ENCODE data around the gene CD79A. TPM values are rescaled to one million over a fixed set of nuclear protein-coding genes. Genes with fewer than 3 reads are reported as not detected.
A peak's percentile ranks its signal among the peaks of the same experiment; 100 is the strongest.

CD79A gene
- total and polyA plus RNA-seq, 12 donors, result 0.17 to 1.4 (median 0.29) TPM; not detected in 8

GRCh38 chr19:41928754-41929535, 51.9 kb downstream of the CD79A start:
- DNase-seq (no peak), ATAC-seq (peak in 1 of 8 donors; percentile 13)
- Histone ChIP-seq H3K4me1 (peaks cover 2 to 18% (median 16%) of the 10 kb centered on the region in 9 donors), H3K27ac (no peak overlapping the region), H3K36me3 (no peaks in the 10 kb centered on the region), H3K27me3 (peaks cover 41 to 100% (median 99%) of the 10 kb centered on the region in 7 donors), H3K4me3 (peak overlapping the region in 9 of 10 donors; percentile 30 to 55 (median 47)), H3K9me3 (no peaks in the 10 kb centered on the region)
- intact Hi-C loops (cut with DNase I), result loop anchor here in 1 of 10 donors (5.0 kb wide), 1 partner anchor 42 kb away; no protein-coding TSS in a partner anchor
- 3% methylated on average over 29 of the region's 29 CpGs for WGBS, 2 donors
- TF ChIP-seq CTCF (IDR thresholded peaks at IDR 0.05), result no peak

- 14 to 15% methylated on average over 14 of the region's 14 CpGs for WGBS, 2 donors
- DNase-seq (no peak), ATAC-seq (no peak)
- Histone ChIP-seq H3K9me3 (no peaks in the 10 kb centered on the region), H3K4me1 (peaks cover 2 to 18% (median 16%) of the 10 kb centered on the region in 9 donors), H3K4me3 (no peak overlapping the region), H3K27me3 (peaks cover 41 to 100% (median 96%) of the 10 kb centered on the region in 7 donors), H3K27ac (no peak overlapping the region), H3K36me3 (no peaks in the 10 kb centered on the region)
- intact Hi-C loops (cut with DNase I), result loop anchor here in 6 of 10 donors (5.0 to 10.0 kb wide), 5 partner anchors 42 to 915 kb away; partner anchors contain the start of genes CD79A (in 2 of the 6) and ARHGEF1 (in 1 of the 6)
- no peak for TF ChIP-seq CTCF (IDR thresholded peaks at IDR 0.05)
Measured at GRCh38 chr19:41929536-41930071, 52.5 kb downstream of the CD79A start.

GRCh38 chr19:41930322-41930722, 53.2 kb downstream of the CD79A start:
- intact Hi-C loops (cut with DNase I), result loop anchor here in 5 of 10 donors (5.0 to 10.0 kb wide), 4 partner anchors 46 to 916 kb away; partner anchors contain the start of genes CD79A (in 2 of the 5) and ARHGEF1 (in 1 of the 5)
- peaks cover 2 to 23% (median 16%) of the 10 kb centered on the region in 9 donors for H3K4me1 ChIP-seq
- no peak overlapping the region for H3K27ac ChIP-seq
- H3K4me3 ChIP-seq, result no peak overlapping the region
- DNase-seq (no peak), ATAC-seq (no peak)
- peaks cover 37 to 100% (median 96%) of the 10 kb centered on the region in 7 donors for H3K27me3 ChIP-seq
- no peaks in the 10 kb centered on the region for H3K36me3 ChIP-seq
- H3K9me3 ChIP-seq, result no peaks in the 10 kb centered on the region
- WGBS, 2 donors, result 13 to 15% methylated on average over 7 of the region's 7 CpGs
- TF ChIP-seq CTCF (IDR thresholded peaks at IDR 0.05), result no peak

Small RNA genes lying within 50 kb of the gene (microRNA-seq; reads per million reads assigned to microRNA genes)
- 0 reads per million in 2 donors for gene MIR6797

Other genes starting within 250 kb of the CD79A start
- gene CEACAM7, start 189.0 kb upstream of the CD79A start, total RNA-seq, result not detected
- gene CEACAM7, start 189.0 kb upstream of the CD79A start, polyA plus RNA-seq, result not detected
- gene CEACAM5, start 168.7 kb upstream of the CD79A start, total RNA-seq, result not detected
- gene CEACAM5, start 168.7 kb upstream of the CD79A start, polyA plus RNA-seq, result under 1 TPM in 1 of 2 donors, not detected in 1; 0.03 TPM
- under 1 TPM in 2 of 10 donors, not detected in 8; 0.10 to 0.12 TPM for gene CEACAM6, start 121.7 kb upstream of the CD79A start, total RNA-seq
- under 1 TPM in 1 of 2 donors, not detected in 1; 0.03 TPM for gene CEACAM6, start 121.7 kb upstream of the CD79A start, polyA plus RNA-seq
- 1 to 10 TPM in 1 of 10 donors, under 1 TPM in 7, not detected in 2; 0.21 to 1.5 (median 0.40) TPM for gene CEACAM3, start 80.7 kb upstream of the CD79A start, total RNA-seq
- not detected for gene CEACAM3, start 80.7 kb upstream of the CD79A start, polyA plus RNA-seq
- not detected for gene LYPD4, start 32.6 kb upstream of the CD79A start, total RNA-seq
- not detected for gene LYPD4, start 32.6 kb upstream of the CD79A start, polyA plus RNA-seq
- gene DMRTC2, start 32.2 kb upstream of the CD79A start, total RNA-seq, result not detected
- gene DMRTC2, start 32.2 kb upstream of the CD79A start, polyA plus RNA-seq, result not detected
- gene RPS19, start 17.0 kb upstream of the CD79A start, total RNA-seq, result 1,000 to 10,000 TPM in 1 of 10 donors, 100 to 1,000 TPM in 9; 446 to 1,030 (median 578) TPM
- 1,000 to 10,000 TPM; 1,092 to 1,996 TPM for gene RPS19, start 17.0 kb upstream of the CD79A start, polyA plus RNA-seq
- 10 to 100 TPM; 20.2 to 57.7 (median 25.9) TPM for gene ARHGEF1, start 5.9 kb downstream of the CD79A start, total RNA-seq
- 100 to 1,000 TPM in 1 of 2 donors, 10 to 100 TPM in 1; 33.4 to 143 TPM for gene ARHGEF1, start 5.9 kb downstream of the CD79A start, polyA plus RNA-seq
- under 1 TPM in 3 of 10 donors, not detected in 7; 0.12 to 0.17 (median 0.13) TPM for gene ERFL, start 51.2 kb downstream of the CD79A start, total RNA-seq
- under 1 TPM; 0.04 to 0.22 TPM for gene ERFL, start 51.2 kb downstream of the CD79A start, polyA plus RNA-seq
- gene RABAC1, start 82.0 kb downstream of the CD79A start, total RNA-seq, result 100 to 1,000 TPM in 1 of 10 donors, 10 to 100 TPM in 9; 34.5 to 117 (median 46.9) TPM
- 100 to 1,000 TPM; 104 to 270 TPM for gene RABAC1, start 82.0 kb downstream of the CD79A start, polyA plus RNA-seq
- gene ATP1A3, start 117.0 kb downstream of the CD79A start, total RNA-seq, result 100 to 1,000 TPM; 245 to 419 (median 347) TPM
- gene ATP1A3, start 117.0 kb downstream of the CD79A start, polyA plus RNA-seq, result 10 to 100 TPM; 38.0 to 87.1 TPM
- gene GRIK5, start 192.9 kb downstream of the CD79A start, total RNA-seq, result 1 to 10 TPM; 1.2 to 9.3 (median 3.0) TPM
- 1 to 10 TPM in 1 of 2 donors, under 1 TPM in 1; 0.35 to 1.4 TPM for gene GRIK5, start 192.9 kb downstream of the CD79A start, polyA plus RNA-seq
- 10 to 100 TPM in 2 of 10 donors, 1 to 10 TPM in 8; 5.0 to 11.1 (median 8.1) TPM for gene ZNF574, start 198.9 kb downstream of the CD79A start, total RNA-seq
- gene ZNF574, start 198.9 kb downstream of the CD79A start, polyA plus RNA-seq, result 1 to 10 TPM; 3.4 to 5.8 TPM